Mucosa of gallbladder (tissue), 1 donor: ENCODE measurements around the gene MESP1. TPM values are rescaled to one million over a fixed set of nuclear protein-coding genes. Genes with fewer than 3 reads are reported as not detected.
"Not testable (repeated sequence)": the region's sequence is repeated elsewhere in the genome, so short reads cannot be mapped to it uniquely, and the experiment has no call there.

Experiments used
- DNase-seq: peaks from one replicate; pipeline ENCODE4 v3.0.0-alpha.2; 2020; ENCODE audit warnings: low spot score
- total RNA-seq: library from RNA; stranded (reverse); gene quantifications from one replicate; pipeline ENCODE4 v1.2.1, GENCODE V29; 2021
- donor health status: DM: no; HTN: no; CAD: no.

MESP1 gene
- total RNA-seq = 4.6 TPM

GRCh38 chr15:89750560-89751542 is at the start of gene MESP1:
Gene MESP1, minus strand, starts transcription at chr15:89751249. Its CDS starts 18 bp downstream, at chr15:89751231.
- peak; percentile 93 for DNase-seq

GRCh38 chr15:89799918-89800498 is 49.0 kb upstream of the MESP1 start:
- no peak for DNase-seq

GRCh38 chr15:89799011-89799911 is 48.2 kb upstream of the MESP1 start:
- no peak for DNase-seq

GRCh38 chr15:89797678-89798201 is 46.7 kb upstream of the MESP1 start:
- DNase-seq = no peak

GRCh38 chr15:89795996-89796395 is 44.9 kb upstream of the MESP1 start:
- no peak for DNase-seq

- no peak for DNase-seq
Measured at GRCh38 chr15:89794627-89795241, 43.7 kb upstream of the MESP1 start.

GRCh38 chr15:89792106-89792805 is 41.2 kb upstream of the MESP1 start:
- no peak for DNase-seq

GRCh38 chr15:89790661-89791060 is 39.6 kb upstream of the MESP1 start:
- no peak for DNase-seq

- DNase-seq = no peak
Measured at GRCh38 chr15:89790206-89790605, 39.2 kb upstream of the MESP1 start.

- not testable (repeated sequence) for DNase-seq
Measured at GRCh38 chr15:89788585-89788984, 37.5 kb upstream of the MESP1 start.

GRCh38 chr15:89787944-89788343 is 36.9 kb upstream of the MESP1 start:
- DNase-seq = no peak

- no peak for DNase-seq
Measured at GRCh38 chr15:89785774-89786140, 34.7 kb upstream of the MESP1 start.

GRCh38 chr15:89785064-89785773 is 34.2 kb upstream of the MESP1 start:
- DNase-seq = peak; percentile 83

- DNase-seq = no peak
Measured at GRCh38 chr15:89784686-89784960, 33.6 kb upstream of the MESP1 start.

GRCh38 chr15:89783861-89784685 is 33.0 kb upstream of the MESP1 start:
- no peak for DNase-seq

- DNase-seq = no peak
Measured at GRCh38 chr15:89783111-89783860, 32.2 kb upstream of the MESP1 start.

GRCh38 chr15:89782619-89782950 is 31.5 kb upstream of the MESP1 start:
- not testable (repeated sequence) for DNase-seq

GRCh38 chr15:89781891-89782618 is 31.0 kb upstream of the MESP1 start:
- DNase-seq = peak; percentile 53
